NCI-H187 treated with DMSO at 0.1 percent for 48 hours (cell line): Measurements from ENCODE around the gene POLK.
"Not testable (repeated sequence)": the region's sequence is repeated elsewhere in the genome, so short reads cannot be mapped to it uniquely, and the experiment has no call there.

ENCODE experiments used
- DNase-seq: peaks from one replicate; lab custom pipeline; 2025; lab: John Stamatoyannopoulos, UW

The POLK gene

DNA sequence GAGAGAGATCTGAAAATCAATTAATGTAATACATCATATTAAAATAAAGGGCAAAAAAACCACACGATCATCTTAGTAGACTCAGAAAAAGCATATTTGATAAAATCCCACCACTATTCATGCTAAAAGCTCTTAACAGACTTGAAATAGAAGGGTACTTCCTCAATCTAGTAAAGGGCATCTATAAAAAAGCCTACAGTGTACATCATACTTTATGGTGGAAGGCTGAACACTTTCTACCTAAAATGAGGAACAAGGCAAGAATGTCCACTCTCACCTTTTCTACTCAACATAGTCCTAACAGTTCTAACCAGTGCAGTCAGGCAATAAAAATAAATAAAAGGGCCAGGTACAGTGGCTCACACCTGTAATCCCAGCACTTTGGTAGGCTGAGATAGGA is 38.9 kb downstream of the POLK start:
- DNase-seq, result no peak

DNA sequence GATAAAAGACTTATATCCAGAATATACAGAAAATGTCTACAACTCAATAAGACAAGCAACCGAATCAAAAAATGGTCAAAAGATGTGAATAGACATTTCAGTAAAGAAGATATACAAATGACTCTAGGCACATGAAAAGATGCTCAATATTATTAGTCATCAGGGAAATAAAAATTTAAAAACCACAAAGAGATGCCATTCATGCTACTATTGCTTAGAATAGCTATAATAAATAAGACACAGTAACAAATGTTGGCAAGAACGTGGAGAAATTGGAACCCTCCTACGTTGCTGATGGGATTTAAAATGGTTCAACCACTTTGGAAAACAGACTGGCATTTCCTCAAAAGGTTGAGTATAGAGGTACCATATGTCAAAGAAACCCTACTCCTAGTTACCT is 39.8 kb downstream of the POLK start:
- DNase-seq, result no peak

GRCh38 chr5:75552764-75553163 is 41.1 kb downstream of the POLK start:
- DNase-seq, result no peak

DNA sequence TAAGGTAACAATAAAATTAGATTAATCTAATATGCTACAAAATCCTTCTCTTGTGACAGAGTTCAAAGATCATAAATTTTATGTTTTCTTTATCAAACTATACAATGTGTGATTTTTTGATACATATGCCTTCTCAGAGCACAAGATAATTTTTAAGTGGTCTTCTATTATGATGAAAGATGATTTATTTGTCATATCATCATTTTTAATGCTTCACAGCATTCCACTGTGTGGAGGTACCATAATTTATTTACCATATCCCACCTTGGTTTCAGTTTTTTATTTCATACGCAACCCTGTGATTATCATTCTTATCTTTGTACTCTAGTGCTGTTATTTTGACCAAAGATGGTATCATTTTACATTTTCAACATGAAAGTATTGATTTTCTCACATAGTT is 41.7 kb downstream of the POLK start:
- DNase-seq, result no peak

GRCh38 chr5:75558221-75558620 is 46.5 kb downstream of the POLK start:
- no peak for DNase-seq

- DNase-seq, result no peak
Observed at GRCh38 chr5:75558981-75559632, 47.4 kb downstream of the POLK start.

DNA sequence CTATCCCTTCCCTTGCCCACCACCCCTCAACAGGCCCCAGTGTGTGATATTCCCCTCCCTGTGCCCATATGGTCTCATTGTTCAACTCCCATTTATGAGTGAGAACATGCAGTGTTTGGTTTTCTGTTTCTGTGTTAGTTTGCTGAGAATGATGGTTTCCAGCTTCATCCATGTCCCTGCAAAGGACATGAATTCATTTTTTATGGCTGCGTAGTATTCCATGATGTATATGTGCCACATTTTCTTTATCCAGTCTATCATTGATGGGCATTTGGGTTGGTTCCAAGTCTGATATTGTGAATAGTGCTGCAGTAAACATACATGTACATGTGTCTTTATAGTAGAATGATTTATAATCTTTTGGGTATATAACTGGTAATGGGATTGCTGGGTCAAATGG is 49.0 kb downstream of the POLK start:
- DNase-seq, result not testable (repeated sequence)

- not testable (repeated sequence) for DNase-seq
Observed at GRCh38 chr5:75565991-75566709, 54.5 kb downstream of the POLK start.

GRCh38 chr5:75566710-75567309 is 55.1 kb downstream of the POLK start:
- DNase-seq, result no peak

- DNase-seq, result no peak
Observed at GRCh38 chr5:75567710-75568109, 56.0 kb downstream of the POLK start.

DNA sequence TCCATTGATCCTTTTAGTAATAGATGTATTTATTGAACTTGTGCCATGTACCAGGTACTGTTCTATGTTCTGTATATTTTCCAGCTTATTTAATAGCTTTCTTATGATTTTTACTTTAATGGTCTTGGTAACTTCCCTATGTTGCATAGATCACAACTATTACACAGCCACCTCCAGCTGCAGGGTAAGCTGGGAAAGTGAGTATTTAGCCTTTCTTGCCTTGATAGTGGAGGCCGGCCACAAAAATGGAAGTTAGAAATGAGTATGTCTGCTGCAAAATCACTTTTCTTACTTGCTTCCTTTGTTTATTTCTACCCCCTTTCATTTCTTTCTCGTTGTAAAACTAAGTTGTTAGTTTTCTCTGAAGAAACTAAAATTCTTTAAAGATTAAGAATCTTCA is 56.5 kb downstream of the POLK start:
- no peak for DNase-seq

DNA sequence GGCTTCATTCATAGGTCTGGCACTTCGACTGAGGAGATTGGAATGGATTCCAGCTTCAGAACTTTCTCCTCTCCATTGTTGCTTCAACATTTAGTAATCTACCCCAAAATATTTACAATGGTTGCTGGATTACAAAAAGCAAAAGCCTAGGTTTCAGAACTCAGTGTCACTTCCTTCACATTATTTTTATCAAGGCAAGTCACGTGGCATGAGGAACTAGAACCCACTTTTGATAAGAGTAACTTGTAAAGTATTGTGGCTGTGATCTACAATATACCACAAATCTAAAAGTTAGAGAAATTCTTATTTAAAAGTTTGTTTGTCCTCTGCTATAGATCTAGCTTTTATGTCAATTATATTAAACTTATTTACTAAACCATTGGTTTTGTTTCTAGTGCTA is 59.9 kb downstream of the POLK start:
- DNase-seq, result no peak

DNA sequence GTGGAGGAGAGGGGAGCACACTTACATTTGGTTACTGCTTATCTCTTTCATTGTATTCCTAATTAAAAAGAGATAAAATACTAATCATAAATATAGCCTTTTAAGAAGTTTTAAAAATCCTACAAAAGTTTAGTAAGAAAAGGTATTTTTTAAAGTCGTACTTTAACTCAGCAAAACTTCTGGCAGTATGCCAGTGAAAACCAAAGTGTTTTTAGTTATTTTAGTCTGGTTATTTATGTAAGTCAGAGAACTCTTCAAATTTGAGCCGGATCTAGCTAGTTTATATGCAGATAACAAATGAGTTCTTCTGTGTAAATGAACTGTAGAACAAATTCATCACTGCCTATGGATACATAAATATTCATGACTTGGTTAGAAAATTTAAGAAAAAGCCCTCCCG is 63.1 kb downstream of the POLK start:
- DNase-seq, result no peak

DNA sequence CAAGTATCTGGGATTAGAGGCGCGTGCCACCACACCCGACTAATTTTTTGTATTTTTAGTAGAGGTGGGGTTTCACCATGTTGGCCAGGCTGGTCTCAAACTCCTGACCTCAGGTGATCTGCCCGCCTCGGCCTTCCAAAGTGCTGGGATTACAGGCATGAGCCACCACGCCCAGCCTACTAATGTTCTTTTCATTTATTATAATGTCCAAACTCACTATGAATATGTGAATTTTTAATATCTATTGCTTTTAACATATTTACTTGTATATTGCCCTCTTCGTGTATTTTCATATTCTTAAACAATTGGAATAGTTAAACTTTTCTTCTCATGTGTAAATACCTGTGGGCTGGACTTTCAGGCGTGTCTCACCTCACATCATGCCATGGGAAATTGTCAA is 66.6 kb downstream of the POLK start:
- DNase-seq, result not testable (repeated sequence)

- DNase-seq, result peak; percentile 3
Observed at GRCh38 chr5:75584641-75585040, 73.0 kb downstream of the POLK start.

DNA sequence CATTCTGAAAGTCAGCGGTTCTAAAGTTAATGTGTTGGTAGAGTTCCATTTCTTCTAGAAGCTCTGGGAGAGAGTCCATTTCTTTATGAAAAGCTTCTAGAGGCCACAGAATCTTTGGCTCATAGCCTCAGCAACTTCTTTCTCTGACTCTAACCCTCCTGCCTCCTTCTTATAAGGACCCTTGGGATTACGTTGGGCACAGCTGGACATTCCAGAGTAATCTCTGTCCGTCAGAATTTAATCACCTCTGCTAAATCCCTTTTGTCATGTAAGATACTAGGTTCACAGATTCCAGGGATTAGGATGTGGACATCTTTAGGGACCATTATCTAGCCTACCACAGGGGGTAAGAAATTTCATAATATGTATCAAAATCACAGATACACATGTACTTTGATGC is 77.0 kb downstream of the POLK start:
- no peak for DNase-seq

GRCh38 chr5:75600535-75600934 is 88.8 kb downstream of the POLK start:
- no peak for DNase-seq

- no peak for DNase-seq
Observed at GRCh38 chr5:75601567-75601966, 89.9 kb downstream of the POLK start.

DNA sequence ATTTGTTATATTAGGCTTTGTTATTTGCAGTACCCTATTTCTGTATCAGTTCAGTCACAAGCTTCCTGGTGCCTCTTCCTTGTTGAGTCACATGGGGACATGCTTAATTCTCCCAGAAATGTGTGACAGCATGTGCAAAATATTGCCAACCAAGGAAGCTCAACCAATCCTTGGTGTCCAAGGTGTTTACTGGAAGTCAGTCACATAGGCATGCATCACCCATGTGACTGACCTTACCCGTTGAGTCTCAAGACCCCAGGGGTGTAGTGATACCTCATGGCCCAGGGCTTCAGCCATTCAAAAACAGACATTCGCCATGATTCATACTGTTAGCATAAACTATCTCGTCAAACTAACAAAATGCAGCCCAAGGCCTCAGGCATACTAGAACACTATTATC is 90.3 kb downstream of the POLK start:
- DNase-seq, result no peak

- DNase-seq, result no peak
Observed at GRCh38 chr5:75603371-75603770, 91.7 kb downstream of the POLK start.

GRCh38 chr5:75603821-75604220 is 92.1 kb downstream of the POLK start:
- no peak for DNase-seq

- not testable (repeated sequence) for DNase-seq
Observed at GRCh38 chr5:75607341-75607740, 95.7 kb downstream of the POLK start.

GRCh38 chr5:75608870-75609269 is 97.2 kb downstream of the POLK start:
- no peak for DNase-seq

GRCh38 chr5:75610201-75610600 is 98.5 kb downstream of the POLK start:
- no peak for DNase-seq
